Cerebellar nuclear complex (tissue), 1 donor: Measurements from ENCODE around the gene PAX8.

Experiments
- DNase-seq, 2 experiments: peaks; one replicate each; lab custom pipeline; 2025; lab: John Stamatoyannopoulos, UW

Gene PAX8

GRCh38 chr2:113220970-113221708, 57.6 kb downstream of the PAX8 start:
- no peak for DNase-seq

GRCh38 chr2:113219889-113220641, 58.7 kb downstream of the PAX8 start:
- DNase-seq = no peak

- no peak for DNase-seq
These were observed 59.2 kb downstream of the PAX8 start for GRCh38 chr2:113219525-113219888.

- no peak for DNase-seq
These were observed 59.7 kb downstream of the PAX8 start for GRCh38 chr2:113219092-113219441.

GRCh38 chr2:113218283-113219091, 60.2 kb downstream of the PAX8 start:
- DNase-seq = no peak

- no peak for DNase-seq
These were observed 61.1 kb downstream of the PAX8 start for GRCh38 chr2:113217455-113218282.

- DNase-seq = no peak
These were observed 61.7 kb downstream of the PAX8 start for GRCh38 chr2:113216891-113217454.

DNA sequence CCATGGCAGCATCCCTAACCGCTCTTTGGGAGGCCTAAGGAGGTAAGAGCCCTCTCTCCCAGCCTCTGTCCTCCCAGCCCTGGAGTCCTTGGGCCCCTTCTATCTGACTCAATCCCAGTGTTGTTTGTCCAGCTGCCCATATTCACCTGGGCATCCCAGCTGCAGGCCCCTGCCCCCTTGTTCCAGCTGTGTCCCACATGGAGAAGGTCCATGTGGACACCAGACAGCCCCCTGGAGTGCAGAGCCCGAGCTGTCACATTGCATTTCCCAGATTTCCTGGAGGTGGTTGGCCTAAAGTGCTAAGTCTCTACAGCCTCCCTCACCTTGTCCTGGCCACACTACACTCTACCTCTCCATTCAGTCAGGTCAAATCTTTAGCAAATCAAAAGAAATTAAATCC, 62.4 kb downstream of the PAX8 start:
- DNase-seq = no peak

GRCh38 chr2:113215056-113215455, 63.7 kb downstream of the PAX8 start:
- no peak for DNase-seq

GRCh38 chr2:113214141-113214540, 64.6 kb downstream of the PAX8 start:
- no peak for DNase-seq

DNA sequence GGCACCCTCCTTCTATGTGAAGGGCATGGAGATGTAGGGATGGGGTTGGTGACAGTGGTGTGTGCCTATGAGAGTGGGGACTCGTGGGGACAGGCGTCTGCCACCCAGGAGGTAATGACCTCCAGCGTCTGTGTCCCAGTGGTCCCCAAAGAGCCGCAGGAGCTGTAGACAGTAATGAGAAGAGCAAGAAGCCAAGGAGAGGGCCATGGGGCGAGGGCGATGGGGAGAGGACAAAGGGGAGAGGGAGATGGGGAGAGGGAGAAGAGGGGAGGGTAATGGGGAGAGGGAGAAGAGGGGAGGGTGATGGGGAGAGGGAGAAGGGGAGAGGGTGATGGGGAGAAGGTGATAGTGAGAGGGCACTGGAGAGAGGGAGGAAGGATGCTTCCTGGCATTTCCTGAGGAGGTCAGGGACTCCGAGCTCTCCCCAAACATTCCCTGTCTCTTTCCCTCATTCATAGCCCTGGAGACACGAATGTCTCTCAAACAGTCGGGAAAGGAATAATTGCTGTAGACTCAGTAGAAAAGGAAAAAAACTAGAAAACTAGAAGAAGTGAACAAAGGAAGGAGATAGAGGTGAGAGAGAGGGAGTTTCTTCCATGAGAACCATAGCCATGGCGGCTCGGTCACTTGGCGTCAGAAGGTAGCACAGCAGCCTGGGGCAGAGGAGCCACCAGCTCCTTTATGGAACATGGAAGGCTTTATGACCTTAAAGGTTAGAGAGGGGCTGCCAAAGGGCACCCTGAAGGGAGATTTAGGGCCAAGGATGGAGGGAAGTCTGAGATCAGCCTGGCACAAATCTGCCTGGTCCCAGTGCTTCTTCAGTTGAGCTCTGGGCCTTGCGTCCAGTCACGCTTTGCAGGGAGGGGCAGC, 65.4 kb downstream of the PAX8 start:
- no peak for DNase-seq

GRCh38 chr2:113212245-113213060, 66.3 kb downstream of the PAX8 start:
- no peak for DNase-seq

DNA sequence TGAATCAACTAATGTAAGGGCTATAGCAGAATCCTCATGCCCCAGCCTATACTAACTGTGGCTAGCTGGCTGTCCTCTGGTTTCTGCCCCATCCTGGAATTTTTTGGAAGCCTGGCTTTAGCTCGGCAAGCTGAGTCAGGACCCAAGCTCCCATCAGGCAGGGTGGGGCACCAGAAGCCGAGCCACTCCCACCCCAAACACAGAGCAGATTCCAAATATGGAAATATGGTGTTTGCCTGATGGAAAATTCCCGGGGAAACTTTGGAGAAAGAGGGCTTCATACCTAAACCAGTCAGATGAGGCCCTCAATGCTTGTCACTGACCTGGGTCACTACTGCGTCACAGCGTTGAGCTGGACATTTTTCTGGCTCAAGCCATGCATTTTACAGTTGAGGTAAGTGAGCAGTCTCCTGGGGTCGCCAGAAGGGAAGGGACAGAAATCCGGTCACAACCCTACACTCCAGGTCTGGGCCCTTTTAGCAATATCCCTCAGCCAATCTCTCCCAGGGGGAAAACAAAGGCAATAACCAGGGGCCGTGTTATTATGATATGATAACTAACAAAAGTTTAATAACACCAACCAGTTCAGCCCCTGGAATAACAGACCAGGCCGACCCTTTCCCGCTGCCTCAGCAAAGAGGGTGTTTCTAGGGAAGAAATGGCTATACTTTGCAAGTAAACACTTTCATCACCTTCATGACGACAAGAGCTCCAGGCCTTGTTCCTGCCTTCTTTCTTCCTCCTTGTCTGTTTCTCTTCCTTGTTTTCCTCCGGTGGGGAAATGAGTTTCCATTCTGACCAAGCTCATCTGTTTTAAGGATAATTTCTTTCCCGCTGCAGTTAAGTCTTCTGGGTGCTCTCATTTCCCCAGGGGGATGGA, 67.3 kb downstream of the PAX8 start:
- no peak for DNase-seq

GRCh38 chr2:113209646-113210171, 69.0 kb downstream of the PAX8 start:
- no peak for DNase-seq

DNA sequence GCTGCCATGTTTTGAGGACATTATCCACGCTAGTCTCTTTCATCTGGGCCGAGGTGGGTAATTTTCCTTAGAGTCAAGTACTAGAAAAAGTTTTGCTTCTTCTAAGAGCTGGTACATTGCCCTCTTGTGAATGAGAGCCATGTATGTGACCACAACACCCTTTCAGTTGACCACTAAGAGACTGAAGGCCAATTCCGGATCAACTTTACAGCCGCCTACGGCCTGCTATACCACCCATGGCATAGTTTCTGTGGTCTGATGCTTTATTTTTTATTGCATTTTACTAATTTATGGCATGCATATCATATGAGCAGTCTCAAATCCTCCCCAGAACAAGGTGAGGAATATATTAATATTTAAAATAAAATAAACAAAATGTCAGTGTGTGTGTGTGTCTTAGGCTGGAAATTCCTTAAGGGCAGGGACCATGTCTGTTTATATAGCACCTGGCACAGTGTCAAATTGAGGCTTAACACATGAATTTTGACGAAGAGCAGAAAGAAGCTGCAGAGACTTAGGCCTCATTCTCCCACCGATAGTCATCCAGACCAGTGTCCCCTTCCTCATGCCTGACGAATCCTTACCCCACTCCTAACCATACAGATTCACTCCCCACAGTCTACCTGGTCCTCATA, 69.6 kb downstream of the PAX8 start:
- DNase-seq = no peak

GRCh38 chr2:113208396-113208795, 70.3 kb downstream of the PAX8 start:
- no peak for DNase-seq

GRCh38 chr2:113207021-113207420, 71.7 kb downstream of the PAX8 start:
- no peak for DNase-seq

- DNase-seq = no peak
These were observed 72.5 kb downstream of the PAX8 start for GRCh38 chr2:113206251-113206650.
